A673 (cell line): Measurements from ENCODE around the gene ISLR.

Source experiments
- EZH2 ChIP-seq: fragments of 200-600 bp; sonication (generic); IDR thresholded peaks from 2 replicates; pipeline ENCODE4 v1.6.1; 2017; ENCODE audit warnings: borderline replicate concordance, low read depth, mild to moderate bottlenecking, mixed read lengths, antibody characterized with exemption, low read length; ENCODE audit not compliant: poor library complexity, severe bottlenecking
- TF ChIP-seq, protein P1 (sequence below): fragments of 300-800, 200-600 bp; sonication (generic); conservative IDR thresholded peaks from 2 replicates; pipeline ENCODE4 v1.5.1; 2017; ENCODE audit warnings: low read depth, mild to moderate bottlenecking, antibody characterized with exemption, low read length, moderate library complexity, mixed read lengths

DNA sequence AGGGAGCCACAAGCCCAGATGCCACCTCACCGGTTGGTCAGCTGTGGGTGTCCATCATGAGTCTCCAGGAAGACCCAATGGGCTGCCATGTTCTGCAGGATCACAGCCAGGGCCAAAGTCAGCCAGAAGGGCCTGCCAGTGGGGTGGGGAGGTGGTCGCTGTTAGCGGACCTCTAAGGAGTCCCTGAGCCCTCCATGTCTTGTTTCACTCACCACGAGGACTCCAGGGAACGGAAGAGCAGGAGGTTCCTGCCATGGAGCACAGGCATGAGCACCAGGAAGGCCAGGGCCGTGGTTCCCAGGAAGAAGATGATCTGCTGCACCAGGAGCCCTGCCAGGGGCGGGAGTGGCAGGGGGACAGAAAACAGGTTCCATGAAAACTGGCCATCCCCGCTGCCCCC is 8.6 kb downstream of the ISLR start:
- TF ChIP-seq, protein P1, sequence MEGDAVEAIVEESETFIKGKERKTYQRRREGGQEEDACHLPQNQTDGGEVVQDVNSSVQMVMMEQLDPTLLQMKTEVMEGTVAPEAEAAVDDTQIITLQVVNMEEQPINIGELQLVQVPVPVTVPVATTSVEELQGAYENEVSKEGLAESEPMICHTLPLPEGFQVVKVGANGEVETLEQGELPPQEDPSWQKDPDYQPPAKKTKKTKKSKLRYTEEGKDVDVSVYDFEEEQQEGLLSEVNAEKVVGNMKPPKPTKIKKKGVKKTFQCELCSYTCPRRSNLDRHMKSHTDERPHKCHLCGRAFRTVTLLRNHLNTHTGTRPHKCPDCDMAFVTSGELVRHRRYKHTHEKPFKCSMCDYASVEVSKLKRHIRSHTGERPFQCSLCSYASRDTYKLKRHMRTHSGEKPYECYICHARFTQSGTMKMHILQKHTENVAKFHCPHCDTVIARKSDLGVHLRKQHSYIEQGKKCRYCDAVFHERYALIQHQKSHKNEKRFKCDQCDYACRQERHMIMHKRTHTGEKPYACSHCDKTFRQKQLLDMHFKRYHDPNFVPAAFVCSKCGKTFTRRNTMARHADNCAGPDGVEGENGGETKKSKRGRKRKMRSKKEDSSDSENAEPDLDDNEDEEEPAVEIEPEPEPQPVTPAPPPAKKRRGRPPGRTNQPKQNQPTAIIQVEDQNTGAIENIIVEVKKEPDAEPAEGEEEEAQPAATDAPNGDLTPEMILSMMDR: no peak
- TF ChIP-seq EZH2: no peak
